GM19351 (cell line): ENCODE results near the gene SMIM10.
"Not testable (repeated sequence)": the region's sequence is repeated elsewhere in the genome, so short reads cannot be mapped to it uniquely, and the experiment has no call there.

Source experiments
- ATAC-seq: cut with Tn5 transposase; IDR thresholded peaks from one replicate; pipeline ENCODE4 v1.9.1; 2021; ENCODE audit warnings: mild to moderate bottlenecking, moderate library complexity; ENCODE audit not compliant: unreplicated experiment

Gene SMIM10

DNA sequence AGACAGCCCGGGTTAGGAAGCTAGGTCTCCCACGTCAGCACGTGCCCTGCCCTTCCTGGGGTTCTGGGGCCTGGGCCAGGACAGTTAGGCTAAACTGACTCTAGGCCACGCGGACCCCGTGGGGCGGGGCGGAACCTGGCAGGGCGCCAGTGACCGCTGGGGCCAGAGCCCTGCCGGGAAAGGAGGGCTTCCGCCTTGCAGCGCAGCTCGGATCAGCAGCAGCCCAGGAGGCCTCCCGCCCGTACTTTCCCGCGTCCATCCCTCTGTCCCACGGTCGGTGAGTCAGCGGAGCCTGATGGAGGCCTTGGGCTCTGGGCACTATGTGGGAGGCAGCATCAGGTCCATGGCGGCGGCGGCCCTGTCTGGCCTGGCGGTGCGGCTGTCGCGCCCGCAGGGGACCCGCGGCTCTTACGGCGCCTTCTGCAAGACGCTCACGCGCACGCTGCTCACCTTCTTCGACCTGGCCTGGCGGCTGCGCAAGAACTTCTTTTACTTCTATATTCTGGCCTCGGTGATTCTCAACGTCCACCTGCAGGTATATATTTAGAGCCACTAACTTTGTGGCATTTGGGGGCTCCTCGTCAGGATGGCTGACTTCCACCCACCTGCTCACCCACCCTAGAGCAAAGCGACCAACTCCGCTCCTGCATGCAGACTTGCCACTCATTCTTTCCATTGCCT, at the start of gene SMIM10:
Gene SMIM10, plus strand, starts transcription at position 191 of the 681 bp plus-strand sequence. Its CDS starts 105 bp downstream, at position 296.
- peak; percentile 79 for ATAC-seq

DNA sequence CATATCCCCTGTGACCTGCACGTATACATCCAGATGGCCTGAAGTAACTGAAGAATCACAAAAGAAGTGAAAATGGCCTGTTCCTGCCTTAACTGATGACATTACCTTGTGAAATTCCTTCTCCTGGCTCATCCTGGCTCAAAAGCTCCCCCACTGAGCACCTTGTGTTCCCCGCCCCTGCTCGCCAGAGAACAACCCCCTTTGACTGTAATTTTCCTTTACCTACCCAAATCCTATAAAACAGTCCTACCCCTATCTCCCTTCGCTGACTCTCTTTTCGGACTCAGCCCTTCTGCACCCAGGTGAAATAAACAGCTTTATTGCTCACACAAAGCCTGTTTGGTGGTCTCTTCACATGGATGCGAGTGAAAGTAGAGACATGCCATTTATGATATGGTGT, 44.4 kb upstream of the SMIM10 start:
- not testable (repeated sequence) for ATAC-seq

DNA sequence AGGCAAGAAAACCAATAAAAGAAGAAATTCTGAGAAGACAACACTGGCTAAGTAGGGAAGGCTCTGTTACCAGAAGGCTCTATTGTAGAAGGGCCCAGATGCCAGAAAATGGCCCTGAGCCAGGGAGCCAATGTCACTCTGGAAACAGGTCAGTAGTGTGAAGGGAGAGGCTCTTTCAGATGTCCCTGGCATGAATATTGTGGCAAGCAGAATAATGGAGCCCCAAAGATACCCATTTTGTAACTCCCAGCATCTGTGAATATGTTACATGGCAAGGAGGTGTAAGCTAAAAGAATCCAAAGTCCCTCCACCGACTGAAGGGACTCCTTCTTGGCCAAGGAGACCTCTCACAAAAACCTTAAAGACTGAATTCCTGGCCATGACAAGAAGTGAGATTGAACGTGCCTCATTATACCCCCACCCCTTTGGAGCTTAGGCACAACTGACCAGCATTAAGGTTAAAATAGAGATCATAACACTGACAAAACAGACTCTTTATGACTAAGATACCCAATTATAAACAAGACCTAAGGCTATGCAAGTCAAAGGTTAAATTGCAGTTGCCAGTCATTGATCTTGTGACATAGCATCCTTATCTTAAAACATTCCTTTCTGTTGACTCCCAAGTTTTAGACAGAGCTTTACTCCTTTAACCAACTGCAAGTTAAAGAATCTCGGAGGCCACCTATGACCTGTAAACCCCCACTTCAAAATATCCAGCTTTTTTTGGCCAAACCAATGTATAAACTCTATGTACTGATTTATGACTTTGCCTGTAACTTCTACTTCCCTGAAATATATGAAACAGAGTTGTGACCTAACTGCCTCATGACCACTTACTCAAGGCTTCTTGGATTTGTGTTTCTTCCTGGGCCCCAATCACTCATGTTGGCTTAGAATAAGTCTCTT, 42.2 kb upstream of the SMIM10 start:
- ATAC-seq = no peak

DNA sequence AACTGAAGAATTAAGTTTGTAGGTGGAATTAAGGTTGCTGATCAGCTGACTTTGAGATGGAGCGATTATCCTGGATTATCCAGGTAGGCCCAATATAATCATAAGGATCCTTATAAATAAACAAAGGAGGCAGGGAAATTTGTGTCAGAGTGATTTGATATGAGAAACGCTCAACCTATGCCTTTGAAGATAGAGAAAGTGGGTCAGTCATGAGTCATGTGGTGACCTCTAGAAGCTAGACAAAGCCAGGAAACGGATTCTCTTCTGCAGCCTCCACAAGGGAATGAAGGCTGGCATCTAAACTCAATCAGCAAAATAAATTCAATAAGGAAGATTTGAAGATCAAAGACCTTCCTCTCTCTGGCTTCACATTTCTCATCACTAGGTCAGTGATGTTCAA, 41.5 kb upstream of the SMIM10 start:
- ATAC-seq = no peak

DNA sequence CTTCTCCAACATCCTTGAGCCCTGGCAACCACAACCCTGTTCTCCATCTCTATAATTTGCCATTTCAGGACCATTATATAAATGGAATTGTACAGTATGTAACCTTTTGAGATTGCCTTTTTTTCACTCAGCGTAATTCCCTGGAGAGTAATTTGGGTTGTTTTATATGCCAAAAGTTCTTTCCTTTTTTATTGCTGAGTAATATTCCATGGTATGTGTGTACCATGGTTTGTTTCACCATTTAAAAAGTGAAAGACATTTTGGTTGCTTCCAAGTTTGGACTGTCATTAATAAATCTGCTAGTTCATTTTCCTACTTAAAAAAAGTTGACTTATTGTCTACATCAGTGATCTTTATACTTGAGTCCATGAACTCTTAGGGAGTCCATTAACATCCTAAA, 33.0 kb upstream of the SMIM10 start:
- no peak for ATAC-seq

DNA sequence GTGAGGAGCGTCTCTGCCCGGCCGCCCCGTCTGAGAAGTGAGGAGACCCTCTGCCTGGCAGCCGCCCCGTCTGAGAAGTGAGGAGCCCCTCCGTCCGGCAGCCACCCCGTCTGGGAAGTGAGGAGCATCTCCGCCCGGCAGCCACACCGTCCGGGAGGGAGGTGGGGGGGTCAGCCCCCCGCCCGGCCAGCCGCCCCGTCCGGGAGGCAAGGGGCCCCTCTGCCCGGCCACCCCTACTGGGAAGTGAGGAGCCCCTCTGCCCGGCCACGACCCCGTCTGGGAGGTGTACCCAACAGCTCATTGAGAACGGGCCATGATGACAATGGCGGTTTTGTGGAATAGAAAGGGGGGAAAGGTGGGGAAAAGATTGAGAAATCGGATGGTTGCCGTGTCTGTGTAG, 30.4 kb upstream of the SMIM10 start:
- not testable (repeated sequence) for ATAC-seq

DNA sequence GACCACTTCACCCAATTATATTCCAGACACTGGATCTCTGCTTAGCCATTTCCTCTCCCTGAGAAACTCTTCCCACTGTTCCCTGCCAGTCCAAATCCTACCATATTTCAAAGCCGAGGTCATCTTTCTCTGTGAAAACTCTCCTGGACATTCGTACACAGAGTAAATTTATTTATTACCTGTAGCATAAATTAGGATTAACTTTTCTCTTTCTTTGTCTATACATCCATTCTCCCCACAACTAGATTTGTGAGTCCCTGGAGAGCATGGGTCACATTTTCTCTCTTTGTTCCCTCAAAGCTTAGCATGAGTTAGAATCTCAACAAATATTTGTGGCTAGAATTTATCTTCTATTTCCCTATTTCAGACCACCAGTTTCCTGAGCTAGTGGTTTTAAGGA, 27.8 kb upstream of the SMIM10 start:
- no peak for ATAC-seq

DNA sequence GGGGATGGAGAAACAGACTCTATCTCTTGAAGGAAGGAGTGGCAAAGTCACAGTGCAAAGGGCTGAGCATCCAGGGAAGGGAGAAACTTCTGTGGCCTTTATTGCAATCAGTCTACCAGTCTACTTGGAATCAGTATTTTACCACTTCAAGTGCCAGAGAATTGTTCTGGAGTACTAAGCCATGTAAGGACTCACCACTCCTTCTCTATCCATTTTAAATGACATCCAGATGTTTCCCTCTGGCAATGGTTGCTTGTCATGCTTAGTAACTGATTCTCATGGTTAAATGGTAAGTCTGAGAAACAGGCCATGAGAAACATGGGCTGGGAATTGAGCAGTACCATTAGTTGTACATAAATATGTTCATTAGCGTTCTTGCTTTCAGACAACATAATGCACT, 21.1 kb upstream of the SMIM10 start:
- no peak for ATAC-seq

DNA sequence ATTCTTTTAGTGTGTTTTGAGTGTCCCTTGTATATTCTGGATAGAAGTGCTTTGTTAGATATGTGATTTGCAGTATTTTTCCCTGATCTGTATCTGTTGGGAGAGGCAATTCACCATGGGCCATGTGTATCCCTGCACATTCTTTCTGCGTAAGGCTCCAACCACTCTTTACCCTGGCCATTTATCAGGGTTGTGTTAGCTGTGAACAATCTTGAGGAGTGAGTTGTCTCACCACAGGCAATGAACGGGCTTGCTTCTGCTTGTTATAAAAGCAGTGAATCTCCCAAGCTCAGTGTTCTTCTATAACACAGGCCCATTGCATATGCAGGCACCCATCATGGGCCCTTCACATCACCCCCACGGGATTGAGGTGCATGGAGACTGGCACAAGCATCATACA, 18.9 kb upstream of the SMIM10 start:
- no peak for ATAC-seq

DNA sequence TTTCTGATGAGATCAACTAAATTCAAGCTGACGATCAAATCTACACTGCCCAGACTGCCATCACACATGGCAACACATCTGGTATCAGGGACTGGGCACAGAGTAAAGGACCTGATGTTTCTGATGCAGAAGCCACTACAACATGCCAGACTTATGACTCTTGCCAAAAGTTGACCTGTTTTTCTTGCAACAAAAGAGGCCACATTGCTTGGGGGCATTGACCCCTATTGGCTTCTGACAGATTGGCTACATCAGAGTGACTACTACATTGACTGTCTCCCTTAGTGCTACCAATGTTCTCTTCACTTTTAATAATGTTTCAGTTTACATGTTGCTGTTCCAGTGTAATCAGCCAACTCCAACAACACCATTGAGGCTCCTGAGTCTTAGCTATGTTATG, 15.3 kb upstream of the SMIM10 start:
- no peak for ATAC-seq

DNA sequence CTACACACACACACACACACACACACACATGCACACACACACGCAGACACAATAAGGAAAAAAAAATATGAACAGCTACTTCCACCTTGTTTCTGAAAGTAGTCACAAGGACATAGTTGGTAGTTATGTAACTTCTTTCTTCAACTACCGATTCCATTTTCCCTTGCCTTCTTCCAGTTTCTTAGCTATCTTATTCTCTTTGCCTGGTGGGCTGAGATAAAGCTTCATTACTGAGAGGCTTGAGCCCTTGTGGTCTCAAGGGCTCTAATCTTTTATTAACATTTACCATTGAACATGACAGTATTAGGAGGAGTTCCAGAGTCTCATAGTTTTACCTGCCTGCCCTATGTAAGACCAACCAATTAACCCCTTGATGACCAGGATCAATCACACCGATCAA, 8.9 kb upstream of the SMIM10 start:
- ATAC-seq = no peak

DNA sequence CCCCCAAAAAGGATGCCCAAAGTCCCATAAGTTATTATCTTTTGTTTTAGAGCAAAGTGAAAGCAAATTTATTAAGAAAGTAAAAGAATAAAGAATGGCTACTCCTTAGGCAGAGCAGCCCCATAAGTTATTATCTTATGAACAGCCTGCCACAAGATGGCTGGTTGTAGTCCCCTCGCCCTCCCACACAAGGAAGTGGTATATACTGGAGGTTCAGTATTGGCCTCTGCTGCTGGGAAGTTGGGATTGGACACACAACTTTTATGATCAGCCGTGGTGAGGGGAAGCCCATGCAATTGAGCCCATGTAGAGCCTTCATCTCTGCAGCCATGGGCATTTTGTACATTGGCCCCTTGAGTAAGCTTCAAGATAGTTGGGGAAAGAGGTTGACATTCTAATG, 8.0 kb upstream of the SMIM10 start:
- no peak for ATAC-seq

DNA sequence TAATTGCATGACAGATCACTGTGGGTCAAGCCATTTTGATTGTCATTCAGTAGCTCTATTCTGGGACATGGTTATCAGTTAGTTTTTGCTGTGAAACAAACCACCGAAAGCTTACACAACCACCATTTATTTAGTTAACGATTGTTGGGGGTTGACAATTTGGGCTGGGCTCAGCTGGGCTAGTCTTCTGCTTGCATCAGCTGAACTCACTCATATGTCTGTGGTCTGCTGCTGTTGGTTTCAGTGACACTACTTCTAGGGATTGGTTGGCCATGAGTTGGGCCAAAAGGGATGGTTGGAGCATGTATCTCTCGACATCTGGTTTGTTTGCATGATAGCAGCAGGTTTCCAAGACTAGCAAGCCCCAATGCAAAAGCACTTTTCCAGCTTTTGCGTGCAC, 5.3 kb upstream of the SMIM10 start:
- ATAC-seq = no peak

DNA sequence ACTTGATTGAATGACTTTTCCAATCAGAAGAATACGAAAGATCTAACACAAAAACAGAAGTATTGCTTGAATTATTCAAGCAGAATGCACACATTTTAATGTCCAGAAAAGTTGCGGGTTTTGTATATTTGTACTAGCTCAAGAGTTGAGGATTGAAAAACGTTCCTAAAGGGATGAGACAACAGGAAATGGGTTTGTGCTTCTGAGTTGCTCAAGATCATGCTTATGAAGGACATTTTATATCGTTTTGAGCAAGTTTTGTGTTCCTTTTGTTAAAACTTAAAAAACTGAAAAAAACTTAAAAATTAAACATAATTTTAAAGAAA, 353 bp upstream of the SMIM10 start:
- no peak for ATAC-seq

DNA sequence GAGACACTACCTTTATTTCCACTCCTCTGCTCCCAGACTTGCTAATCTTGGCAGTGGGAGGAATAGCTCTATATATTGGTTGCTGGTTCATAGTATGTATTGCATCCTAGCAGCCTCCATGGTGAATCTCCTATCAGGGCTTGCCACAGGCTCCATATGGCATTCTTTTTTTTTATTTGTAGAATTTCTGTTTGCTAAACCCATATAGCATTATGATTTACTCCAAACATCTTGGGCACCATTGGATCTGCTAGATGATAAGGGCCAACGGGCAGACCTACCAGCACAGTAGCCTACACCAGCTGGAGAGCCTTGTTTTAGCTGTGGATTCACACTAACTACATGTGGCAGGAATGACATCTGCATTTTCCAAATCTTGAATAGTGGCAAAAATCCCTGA, 6.9 kb downstream of the SMIM10 start:
- no peak for ATAC-seq

DNA sequence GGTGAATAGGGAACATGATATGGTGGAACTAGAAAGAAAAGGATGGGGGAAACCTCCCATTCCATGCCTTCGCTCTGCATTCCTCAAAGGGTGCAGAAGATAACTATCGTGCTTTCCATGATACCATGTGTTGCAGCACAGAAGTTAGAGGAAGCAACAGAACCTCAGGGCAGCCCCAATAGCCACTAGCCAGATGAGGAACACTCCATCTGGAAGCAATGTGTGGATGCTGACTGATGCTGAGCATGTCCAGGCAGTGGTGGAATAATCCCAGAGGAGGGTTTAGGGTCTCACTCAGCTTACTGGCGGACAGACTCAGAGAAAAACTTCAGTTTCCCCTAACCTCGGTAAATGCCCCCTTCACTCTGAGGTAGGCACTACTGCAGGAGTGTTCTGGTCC, 7.5 kb downstream of the SMIM10 start:
- ATAC-seq = no peak

DNA sequence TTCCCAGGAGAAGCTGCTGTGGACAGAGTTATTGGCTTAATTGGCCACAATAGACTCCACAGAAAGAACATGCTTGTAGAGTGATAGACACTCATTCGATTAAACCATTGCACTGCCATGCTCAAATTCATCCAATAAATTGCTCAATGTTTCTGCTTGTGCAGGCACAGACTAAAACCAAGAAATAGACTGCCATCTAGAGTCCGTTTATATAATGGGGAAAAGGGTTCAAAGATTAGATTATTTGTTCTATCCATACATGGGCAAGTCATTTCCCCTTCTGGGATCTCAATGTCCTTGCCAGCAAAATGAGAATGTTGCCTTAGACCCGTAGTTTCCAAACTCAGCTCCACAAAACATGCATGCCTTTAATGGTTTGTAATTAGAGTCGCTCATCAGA, 8.7 kb downstream of the SMIM10 start:
- ATAC-seq = no peak

DNA sequence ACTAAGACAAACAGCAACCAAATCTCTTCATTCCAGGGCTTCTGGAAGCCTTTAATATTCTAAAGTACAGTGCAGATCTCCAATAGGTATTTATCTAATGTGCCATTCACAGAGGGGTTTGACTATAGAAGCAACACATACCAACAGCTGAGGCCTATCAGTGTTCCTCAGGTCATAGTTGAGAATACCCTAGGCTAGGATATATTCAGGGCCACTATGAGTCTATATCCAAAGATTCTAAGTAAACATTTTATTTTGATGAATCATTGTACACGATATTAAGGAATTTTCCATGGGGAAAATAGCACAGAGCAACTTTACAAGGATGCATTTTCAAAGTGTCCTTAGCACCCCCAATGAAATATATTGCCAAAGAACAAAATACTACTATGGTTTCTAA, 9.7 kb downstream of the SMIM10 start:
- ATAC-seq = no peak

DNA sequence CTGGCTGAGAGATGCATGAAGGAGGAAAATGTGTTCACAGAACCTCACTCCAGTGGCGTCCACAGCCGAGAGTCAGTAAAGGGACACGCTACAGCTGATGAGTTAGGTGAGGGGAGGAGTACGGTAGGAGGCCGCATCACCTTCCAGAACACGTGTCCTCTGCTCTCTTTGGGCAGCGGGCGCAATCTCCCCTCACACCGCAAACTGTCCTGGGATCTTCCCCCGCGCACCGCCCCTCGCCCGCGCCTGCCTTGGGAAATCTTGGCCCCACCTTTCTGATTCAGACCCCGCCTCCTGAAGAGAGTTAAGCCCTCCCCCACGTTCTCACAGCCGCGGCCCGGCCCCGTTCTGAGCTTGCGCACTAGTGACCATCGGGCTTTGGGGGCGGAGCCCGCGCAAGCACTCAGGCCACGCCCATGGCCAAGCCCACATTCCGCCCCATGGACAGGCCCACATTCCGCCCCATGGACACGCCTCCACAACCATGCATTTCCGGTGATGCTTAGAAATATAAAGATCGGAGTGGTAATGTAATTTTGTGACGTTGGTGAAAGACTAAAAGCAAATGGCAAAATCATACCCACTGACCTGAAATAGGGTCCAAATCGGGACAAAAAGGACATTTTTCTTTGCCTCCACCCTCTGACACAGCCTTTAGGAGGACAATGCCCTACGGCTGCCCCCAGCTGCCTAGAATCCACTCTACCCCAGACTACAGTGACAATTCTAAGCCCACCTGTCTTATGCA, 13.3 kb downstream of the SMIM10 start:
- ATAC-seq = peak; percentile 92

DNA sequence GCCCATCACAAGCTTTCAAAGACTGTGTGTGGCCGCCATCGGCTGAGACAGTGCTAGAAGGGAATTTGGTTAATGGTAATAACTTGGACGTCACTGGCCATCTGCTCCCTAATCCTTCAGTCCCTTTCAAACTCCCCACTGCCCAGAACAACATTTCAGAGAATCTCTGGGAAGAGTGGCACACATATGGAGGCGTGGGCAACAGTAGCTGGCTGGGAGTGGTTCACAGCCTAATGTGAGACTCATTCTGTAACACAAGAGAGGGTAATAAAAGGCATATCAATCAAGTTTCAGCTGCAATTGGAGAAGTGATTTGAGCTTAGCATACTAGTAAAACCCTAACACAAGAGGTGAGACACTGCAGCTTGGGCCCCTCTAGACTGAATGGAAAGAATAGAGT, 15.4 kb downstream of the SMIM10 start:
- no peak for ATAC-seq

DNA sequence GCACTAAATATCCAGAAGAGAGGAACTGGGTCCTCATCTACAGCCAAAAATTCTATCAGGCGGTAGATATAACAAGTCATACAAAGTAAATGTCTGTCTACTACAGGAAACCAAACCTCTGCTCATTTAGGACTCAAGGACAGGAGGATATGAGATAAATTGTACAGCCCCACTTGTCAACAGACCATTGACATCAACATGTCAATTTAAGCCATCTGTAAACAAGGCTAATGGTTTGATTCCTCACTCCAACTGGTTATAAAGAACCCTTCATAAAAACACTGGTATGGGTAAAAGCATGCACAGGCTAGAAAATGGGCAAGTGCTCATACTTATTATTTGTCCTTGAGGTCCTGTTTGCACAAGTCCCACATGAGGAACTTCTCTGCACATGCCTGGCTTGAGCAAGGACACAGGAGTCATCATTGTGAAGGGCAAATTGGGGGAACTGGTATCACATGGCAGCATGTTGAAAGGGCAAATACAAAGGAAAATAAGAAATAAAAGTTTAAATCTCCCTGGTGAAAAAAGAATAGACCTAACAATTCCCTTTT, 18.3 kb downstream of the SMIM10 start:
- no peak for ATAC-seq
